Calu3 (cell line): ENCODE results near the gene MRPL19. TPM values are rescaled to one million over a fixed set of nuclear protein-coding genes. Genes with fewer than 3 reads are reported as not detected.

ENCODE experiments used
- BruUV-seq: library from RNA; stranded (reverse); fragments of 400-500 nt; replicated peaks from 2 replicates; lab custom pipeline; 2021; lab: Mats Ljungman, UMichigan
- CTCF ChIA-PET: fragments of 300-600 bp; sonication (Branson Sonifier 250); formaldehyde crosslinking; loops from one replicate; lab custom pipeline; 2022; ENCODE audit warnings: antibody characterized with exemption; lab: Charles Lee
- DNase-seq: peaks from one replicate; pipeline ENCODE4 v3.0.0; 2022
- H3K27ac Mint-ChIP-seq: one replicate; pipeline ENCODE4 v1.8.0; 2022; ENCODE audit warnings: mixed read lengths; ENCODE audit not compliant: unreplicated experiment
- H3K27me3 Mint-ChIP-seq: one replicate; pipeline ENCODE4 v1.8.0; 2022; ENCODE audit warnings: mixed read lengths; ENCODE audit not compliant: unreplicated experiment
- H3K36me3 Mint-ChIP-seq: one replicate; pipeline ENCODE4 v1.8.0; 2022; ENCODE audit warnings: mild to moderate bottlenecking, moderate library complexity, mixed read lengths; ENCODE audit not compliant: insufficient read depth, unreplicated experiment
- H3K4me1 Mint-ChIP-seq: one replicate; pipeline ENCODE4 v1.8.0; 2022; ENCODE audit warnings: mild to moderate bottlenecking, low read depth, mixed read lengths; ENCODE audit not compliant: unreplicated experiment
- H3K4me3 Mint-ChIP-seq: one replicate; pipeline ENCODE4 v1.8.0; 2022; ENCODE audit warnings: mild to moderate bottlenecking, low read depth, moderate library complexity, mixed read lengths; ENCODE audit not compliant: unreplicated experiment
- H3K9me3 Mint-ChIP-seq: one replicate; pipeline ENCODE4 v1.8.0; 2022; ENCODE audit warnings: low read depth, mixed read lengths; ENCODE audit not compliant: unreplicated experiment
- intact Hi-C: fragments of 100-400 bp; cut with micrococcal nuclease; formaldehyde crosslinking; loops from one replicate; pipeline ENCODE4 v1.10.0; 2022; ENCODE audit not compliant: unreplicated experiment
- total RNA-seq: library from RNA; stranded (reverse); gene quantifications from 2 replicates; pipeline ENCODE4 v1.2.3, GENCODE V29; 2022
- TF ChIP-seq, protein P1 (sequence below): fragments of 200-600 bp; IDR thresholded peaks from one replicate; pipeline ENCODE4 v1.8.0; 2022; ENCODE audit warnings: antibody characterized with exemption; ENCODE audit not compliant: unreplicated experiment

The MRPL19 gene
- total RNA-seq, 1 experiment from 2014 or later, result 53.3 TPM

DNA sequence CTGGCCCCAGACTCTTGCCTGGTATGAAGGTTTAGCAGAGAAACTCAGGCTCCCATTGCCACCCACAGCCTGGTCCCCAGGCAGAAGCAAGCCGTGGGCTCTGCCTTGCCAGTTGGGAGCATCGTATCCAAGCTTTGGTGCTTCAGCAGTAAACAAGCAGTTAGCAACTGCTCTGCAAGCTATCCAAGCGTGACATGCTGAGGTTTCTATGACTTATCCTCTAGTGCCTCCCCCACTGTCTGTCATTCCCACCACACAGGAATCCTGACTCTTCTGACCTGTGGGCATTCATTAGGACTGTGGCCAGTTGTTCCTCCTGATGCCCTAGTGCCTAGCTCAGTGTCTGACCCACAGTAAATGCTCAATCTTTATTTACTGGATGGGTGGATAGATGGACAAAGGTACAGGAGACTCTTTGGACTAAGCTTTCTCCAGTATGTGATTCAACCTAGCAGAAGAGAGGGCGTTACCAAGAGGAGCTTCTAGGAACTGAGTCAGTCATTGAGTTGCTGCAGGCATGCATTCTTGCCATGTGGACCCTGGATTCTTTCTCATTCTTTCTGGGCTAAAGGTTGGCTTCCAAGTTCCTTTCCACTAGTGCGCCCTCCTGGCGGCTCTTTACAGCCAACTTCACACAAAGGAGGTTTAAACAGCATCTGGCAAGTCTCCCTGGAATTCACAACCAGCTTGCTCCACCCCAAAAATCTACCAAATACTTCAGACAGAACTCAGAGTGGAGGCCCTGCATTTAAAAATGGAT lies 40.6 kb upstream of the MRPL19 start:
- CTCF ChIA-PET, result no interaction called here
- Mint-ChIP-seq H3K27me3 (peaks cover 72% of the 10 kb centered on the region), H3K9me3 (no peaks in the 10 kb centered on the region), H3K36me3 (no peaks in the 10 kb centered on the region), H3K27ac (no peak overlapping the region), H3K4me3 (no peak overlapping the region), H3K4me1 (no peaks in the 10 kb centered on the region)
- TF ChIP-seq, protein P1, sequence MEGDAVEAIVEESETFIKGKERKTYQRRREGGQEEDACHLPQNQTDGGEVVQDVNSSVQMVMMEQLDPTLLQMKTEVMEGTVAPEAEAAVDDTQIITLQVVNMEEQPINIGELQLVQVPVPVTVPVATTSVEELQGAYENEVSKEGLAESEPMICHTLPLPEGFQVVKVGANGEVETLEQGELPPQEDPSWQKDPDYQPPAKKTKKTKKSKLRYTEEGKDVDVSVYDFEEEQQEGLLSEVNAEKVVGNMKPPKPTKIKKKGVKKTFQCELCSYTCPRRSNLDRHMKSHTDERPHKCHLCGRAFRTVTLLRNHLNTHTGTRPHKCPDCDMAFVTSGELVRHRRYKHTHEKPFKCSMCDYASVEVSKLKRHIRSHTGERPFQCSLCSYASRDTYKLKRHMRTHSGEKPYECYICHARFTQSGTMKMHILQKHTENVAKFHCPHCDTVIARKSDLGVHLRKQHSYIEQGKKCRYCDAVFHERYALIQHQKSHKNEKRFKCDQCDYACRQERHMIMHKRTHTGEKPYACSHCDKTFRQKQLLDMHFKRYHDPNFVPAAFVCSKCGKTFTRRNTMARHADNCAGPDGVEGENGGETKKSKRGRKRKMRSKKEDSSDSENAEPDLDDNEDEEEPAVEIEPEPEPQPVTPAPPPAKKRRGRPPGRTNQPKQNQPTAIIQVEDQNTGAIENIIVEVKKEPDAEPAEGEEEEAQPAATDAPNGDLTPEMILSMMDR, result no peak
- no peak for DNase-seq
- intact Hi-C loops, result loop anchor here (5.0 kb wide), 2 partner anchors 539 to 689 kb away; no protein-coding TSS in a partner anchor
- BruUV-seq, result no TSS peak

DNA sequence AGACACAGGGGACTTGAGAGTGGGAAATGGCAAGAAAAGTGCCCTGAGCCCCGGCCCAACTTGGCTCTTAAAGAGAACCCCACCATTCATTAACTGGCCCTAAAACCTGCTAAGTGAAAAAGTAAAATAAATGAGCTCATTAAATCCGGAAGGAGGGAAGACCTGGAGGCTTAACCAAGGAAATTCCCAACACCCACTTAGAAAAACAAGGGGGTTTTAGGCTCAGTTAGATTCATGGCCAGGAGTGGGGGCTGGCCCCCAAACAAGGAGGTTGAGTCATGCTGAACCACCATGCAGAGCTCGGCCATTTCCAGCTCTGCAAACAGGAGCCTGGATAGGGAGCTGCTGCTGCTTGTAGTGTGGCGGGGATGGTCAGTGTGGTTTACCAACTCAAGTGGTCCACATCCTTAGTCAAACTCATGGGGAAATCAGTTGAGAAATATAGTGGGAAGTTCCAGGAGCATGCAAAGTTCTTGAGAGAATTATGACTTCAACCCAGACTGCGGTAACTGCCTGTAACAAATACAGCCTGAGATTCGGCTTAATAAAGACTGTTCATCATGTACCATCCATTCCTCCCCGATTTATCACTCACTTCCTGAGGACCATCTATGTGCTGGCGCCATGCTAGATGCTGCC lies 39.7 kb upstream of the MRPL19 start:
- no peaks in the 10 kb centered on the region for H3K9me3 Mint-ChIP-seq
- TF ChIP-seq, protein P1, result no peak
- H3K27me3 Mint-ChIP-seq, result peaks cover 71% of the 10 kb centered on the region
- intact Hi-C loops, result loop anchor here (5.0 kb wide), 2 partner anchors 540 to 690 kb away; no protein-coding TSS in a partner anchor
- no peak overlapping the region for H3K27ac Mint-ChIP-seq
- DNase-seq, result no peak
- no peaks in the 10 kb centered on the region for H3K4me1 Mint-ChIP-seq
- no peak overlapping the region for H3K4me3 Mint-ChIP-seq
- CTCF ChIA-PET, result no interaction called here
- no TSS peak for BruUV-seq
- H3K36me3 Mint-ChIP-seq, result no peaks in the 10 kb centered on the region

DNA sequence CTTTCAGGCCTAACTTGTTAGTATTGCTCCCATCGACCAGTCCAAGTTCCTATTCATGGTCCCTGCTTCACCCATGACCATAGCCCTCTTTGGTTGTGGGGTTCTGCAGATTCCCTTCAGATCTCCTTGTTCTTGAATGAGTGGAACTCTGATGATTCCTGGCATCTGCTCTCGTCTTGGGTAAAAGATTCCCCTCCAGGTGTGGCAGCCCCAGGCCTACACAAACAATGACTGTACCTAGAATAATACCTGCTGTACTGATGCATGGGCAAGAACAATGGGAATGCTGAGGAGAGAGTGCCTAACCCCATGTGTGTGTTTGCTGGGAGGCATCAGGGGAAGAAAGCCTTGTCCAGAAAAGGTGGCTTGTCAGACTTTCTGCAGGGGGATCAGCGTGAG lies 39.2 kb upstream of the MRPL19 start:
- intact Hi-C loops, result loop anchor here (5.0 kb wide), 2 partner anchors 540 to 690 kb away; no protein-coding TSS in a partner anchor
- no peaks in the 10 kb centered on the region for H3K9me3 Mint-ChIP-seq
- DNase-seq, result no peak
- no TSS peak for BruUV-seq
- H3K27me3 Mint-ChIP-seq, result peaks cover 71% of the 10 kb centered on the region
- CTCF ChIA-PET, result no interaction called here
- TF ChIP-seq, protein P1, result no peak
- H3K27ac Mint-ChIP-seq, result no peak overlapping the region
- no peak overlapping the region for H3K4me3 Mint-ChIP-seq
- H3K36me3 Mint-ChIP-seq, result no peaks in the 10 kb centered on the region
- no peaks in the 10 kb centered on the region for H3K4me1 Mint-ChIP-seq

DNA sequence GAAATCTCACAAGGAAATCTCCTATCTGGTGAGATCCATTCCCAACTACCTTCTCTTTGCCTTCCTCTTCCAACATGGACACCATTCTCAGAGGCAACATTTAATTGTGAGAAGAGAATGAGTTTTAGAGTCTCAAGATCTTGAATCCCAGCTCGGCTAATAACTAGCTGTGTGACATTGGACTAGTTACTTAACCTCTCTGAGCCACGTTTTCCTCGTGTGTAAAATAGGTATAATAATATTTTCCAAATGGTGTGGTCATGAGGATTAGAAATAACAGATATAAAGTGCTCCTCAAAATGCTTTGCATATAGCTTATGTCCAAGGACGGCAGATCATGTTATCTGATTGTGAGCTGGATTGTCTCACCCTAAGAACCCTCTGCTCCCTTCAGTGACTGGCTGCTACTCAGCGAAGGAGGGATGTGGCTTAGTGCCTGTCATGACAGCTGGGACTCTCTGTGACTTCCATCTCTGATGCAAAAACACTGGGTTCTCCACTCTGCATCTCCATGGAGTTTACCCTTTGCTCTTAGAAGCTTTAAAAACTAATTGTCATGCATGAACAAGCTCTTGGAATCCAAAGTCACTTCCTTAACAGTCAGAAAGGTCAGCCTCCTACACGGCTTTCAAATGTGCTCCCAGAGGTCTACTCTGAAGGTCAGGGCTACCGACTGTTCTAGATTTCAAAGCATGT lies 38.4 kb upstream of the MRPL19 start:
- no peak for DNase-seq
- Mint-ChIP-seq H3K9me3 (no peaks in the 10 kb centered on the region), H3K4me1 (no peaks in the 10 kb centered on the region), H3K36me3 (no peaks in the 10 kb centered on the region), H3K27ac (no peak overlapping the region), H3K27me3 (peaks cover 76% of the 10 kb centered on the region), H3K4me3 (no peak overlapping the region)
- TF ChIP-seq, protein P1, result no peak
- CTCF ChIA-PET, result no interaction called here
- intact Hi-C loops, result loop anchor here (5.0 kb wide), 2 partner anchors 541 to 691 kb away; no protein-coding TSS in a partner anchor
- no TSS peak for BruUV-seq
